GM18508 (cell line): ENCODE data around the gene TIAM2.
A peak's percentile ranks its signal among the peaks of the same experiment; 100 is the strongest.

Source experiments
- ATAC-seq: cut with Tn5 transposase; IDR thresholded peaks from one replicate; pipeline ENCODE4 v1.9.1; 2021; ENCODE audit warnings: moderate number of reproducible peaks; ENCODE audit not compliant: insufficient read depth, unreplicated experiment

TIAM2 gene

DNA sequence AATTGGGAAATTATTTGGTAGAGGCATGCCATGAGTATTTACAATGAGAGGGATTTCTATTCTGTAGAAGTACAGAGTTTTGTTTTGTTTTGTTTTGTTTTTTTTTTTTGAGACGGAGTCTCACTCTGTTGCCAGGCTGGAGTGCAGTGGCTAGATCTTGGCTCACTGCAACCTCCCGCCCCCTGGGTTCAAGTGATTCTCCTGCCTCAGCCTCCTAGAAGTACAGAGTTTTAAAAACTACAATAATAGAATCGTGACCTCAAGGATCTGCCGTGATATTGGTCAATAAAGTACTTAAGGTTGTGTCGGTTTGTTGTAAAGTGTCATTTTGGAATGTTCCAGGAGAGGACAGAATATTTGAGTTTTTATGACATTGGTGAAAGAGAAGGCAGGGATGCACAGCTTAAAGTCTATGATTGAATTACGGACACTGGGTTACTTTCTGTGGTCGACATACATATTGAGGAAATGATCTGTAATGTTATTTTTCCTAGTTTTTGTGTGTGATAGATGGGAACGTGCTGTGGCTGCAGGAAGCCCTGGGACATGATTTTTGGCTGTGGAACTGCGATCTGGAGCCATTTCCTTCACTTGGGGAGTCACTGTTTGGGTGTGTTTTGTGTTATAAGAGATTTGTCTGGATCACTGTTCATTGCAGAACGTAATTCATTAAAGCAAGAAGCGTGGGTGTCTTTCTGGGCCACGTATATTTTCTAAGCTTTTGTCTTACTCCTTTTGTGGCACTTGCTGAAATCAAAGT lies 59.6 kb downstream of the TIAM2 start:
- ATAC-seq, result no peak

GRCh38 chr6:155055729-155056128 lies 60.6 kb downstream of the TIAM2 start:
- no peak for ATAC-seq

- no peak for ATAC-seq
Observed at GRCh38 chr6:155056756-155057155, 61.6 kb downstream of the TIAM2 start.

DNA sequence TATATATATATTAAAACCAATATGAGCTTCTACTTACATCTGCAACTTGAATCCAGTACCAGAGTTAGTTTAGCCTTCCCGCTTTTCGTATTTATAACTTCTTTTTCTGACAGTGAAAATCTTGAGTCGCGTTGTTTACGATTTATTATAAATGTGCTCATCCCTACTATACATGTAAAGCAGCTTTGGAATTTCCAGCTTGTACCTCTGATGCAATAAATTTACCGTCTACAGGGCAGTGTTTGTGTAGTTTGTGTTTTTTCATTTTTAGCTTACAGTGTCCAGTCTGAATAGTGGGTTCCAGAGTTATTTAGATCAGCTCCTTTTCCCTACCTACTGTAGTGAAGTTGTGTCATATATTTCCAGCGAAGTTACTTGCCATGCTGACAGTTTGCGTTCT lies 66.3 kb downstream of the TIAM2 start:
- no peak for ATAC-seq

DNA sequence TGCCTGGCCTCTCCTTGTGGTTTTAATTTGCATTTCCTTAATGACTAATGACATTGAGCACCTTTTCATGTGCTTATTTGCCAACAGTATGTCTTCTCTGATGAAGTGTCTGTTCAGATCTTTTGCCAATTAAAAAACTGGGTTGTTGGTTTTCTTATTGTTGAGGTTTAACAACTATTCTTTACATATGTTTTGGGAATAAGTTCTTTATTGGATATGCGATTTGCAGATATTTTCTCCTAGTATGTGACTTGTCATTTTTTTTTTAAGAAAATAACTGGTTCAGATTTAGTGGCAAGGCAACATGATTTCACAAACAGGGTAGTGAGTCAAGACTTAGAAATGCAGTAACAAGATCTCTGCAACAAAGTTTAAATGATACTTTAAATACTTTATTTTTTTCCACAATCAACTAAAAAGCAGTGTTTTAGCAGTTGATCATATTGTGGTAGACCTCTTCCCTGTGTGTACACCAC lies 67.8 kb downstream of the TIAM2 start:
- ATAC-seq, result no peak

- no peak for ATAC-seq
Observed at GRCh38 chr6:155064303-155064702, 69.2 kb downstream of the TIAM2 start.

DNA sequence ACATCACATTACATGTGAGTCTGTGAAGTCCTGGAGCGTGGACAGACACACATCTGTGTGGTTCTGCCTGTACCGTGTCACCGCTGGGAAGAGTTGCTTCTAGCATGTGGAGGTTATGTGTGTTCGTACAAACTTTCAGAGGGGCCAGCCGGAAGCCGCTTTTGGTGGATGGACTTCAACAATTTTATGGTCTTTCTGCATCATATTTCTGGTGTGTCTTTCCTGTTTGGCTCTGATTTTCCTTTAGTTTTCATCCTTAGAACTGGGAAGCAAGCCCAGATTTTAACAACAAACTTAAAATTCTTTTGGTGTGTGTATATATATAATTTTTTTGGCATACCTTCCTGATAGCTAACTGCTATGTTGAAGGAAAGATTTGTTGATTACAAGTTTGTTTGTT lies 71.2 kb downstream of the TIAM2 start:
- no peak for ATAC-seq

DNA sequence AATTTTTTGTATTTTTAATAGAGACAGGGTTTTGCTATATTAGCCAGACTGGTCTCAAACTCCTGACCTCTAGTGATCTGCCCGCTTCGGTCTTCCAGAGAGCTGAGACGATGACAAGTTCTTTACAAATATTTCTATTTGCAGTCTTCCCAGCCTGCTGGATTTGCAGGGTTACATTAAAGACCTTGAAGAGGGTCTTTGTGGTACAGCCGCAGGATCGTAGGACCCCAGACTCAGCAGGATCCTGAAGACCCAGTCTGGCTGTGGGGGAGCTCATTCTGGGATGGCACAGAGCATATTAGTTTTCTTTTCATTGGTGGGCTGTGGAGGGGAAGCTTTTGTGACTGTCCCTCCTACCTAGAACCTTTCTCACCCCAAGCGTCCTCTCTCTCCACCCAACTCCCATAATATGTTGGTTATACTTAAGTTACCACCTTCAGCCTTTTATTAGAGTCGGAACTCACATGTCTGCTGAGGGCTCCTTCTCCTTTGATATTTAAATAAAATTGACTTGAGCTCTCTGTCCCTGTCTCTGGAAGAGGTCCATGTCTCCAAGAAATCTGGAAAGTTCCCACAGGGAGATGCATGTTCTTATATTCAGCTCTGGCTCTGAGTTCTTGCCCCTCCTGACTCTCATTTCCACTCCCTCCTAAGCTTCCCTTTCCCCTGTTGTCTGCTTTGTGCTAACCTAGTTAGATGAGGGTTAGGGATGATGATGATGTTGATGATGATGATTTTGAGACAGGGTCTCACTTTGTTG lies 72.0 kb downstream of the TIAM2 start:
- ATAC-seq, result no peak

GRCh38 chr6:155067956-155068615 lies 73.0 kb downstream of the TIAM2 start:
- ATAC-seq, result no peak

- ATAC-seq, result no peak
Observed at GRCh38 chr6:155069543-155069942, 74.4 kb downstream of the TIAM2 start.

GRCh38 chr6:155075930-155076695 lies 81.0 kb downstream of the TIAM2 start:
- ATAC-seq, result no peak

- ATAC-seq, result no peak
Observed at GRCh38 chr6:155077331-155077730, 82.2 kb downstream of the TIAM2 start.

DNA sequence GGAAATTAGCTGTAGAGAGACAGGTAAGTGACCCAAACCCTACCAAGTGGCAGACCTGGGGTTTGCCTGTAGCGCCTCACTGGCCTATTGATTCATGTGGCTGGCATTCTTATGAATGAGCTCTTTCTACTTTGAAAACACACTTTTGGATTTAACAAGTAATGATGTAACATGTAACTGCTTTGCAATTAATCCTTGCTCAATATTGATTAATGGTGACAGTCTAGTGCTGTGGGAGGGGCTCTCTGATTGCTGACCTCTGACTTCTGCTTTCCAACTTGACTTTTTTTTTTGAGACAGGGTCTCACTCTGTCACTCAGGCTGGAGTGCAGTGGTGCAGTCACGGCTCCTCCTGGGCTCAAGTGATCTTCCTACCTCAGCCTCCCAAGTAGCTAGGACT lies 82.7 kb downstream of the TIAM2 start:
- ATAC-seq, result no peak

DNA sequence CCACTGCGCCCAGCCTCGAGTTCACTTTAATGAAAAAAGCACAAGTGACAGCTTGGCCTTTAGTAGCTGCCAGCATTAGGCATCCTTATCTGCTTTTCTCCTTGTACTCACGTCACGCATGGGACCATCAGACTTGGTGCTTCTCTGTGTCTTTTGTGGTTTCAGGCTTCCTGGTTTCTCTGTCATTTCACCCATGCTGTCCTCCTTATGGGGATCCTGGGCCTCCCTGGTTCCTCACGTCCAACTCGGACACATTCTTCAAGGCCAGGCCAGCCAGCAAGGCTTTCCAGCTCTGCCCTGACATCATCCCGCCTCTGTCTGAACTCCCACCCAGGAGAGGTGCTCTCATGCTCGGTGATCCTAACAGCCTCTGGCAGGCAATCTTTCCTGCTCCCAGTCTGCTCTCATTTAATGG lies 83.2 kb downstream of the TIAM2 start:
- no peak for ATAC-seq

DNA sequence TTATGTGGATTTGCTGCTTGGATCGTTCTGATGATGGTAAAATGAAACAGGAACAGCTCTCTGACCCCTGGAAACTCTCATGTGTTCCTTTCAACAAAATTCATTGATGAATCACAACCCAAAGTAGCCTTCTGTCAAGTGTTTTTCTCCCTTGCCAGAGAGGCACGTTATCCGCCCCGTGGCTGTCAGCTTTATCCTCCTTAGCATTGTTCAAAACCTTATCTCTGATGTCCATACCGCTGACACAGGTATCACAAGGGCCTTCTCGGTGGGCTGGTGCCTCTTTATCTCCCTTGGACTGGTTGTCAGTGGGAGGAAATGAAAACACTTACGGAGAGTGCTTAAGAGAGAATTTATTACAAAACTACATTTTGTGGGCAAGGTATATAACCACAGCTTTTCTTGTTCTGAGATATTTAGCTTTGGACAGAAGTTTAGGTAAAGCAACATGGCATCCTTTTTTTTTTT lies 84.9 kb downstream of the TIAM2 start:
- ATAC-seq, result peak; percentile 56

- ATAC-seq, result no peak
Observed at GRCh38 chr6:155080881-155081845, 86.0 kb downstream of the TIAM2 start.

- no peak for ATAC-seq
Observed at GRCh38 chr6:155084431-155085123, 89.5 kb downstream of the TIAM2 start.

DNA sequence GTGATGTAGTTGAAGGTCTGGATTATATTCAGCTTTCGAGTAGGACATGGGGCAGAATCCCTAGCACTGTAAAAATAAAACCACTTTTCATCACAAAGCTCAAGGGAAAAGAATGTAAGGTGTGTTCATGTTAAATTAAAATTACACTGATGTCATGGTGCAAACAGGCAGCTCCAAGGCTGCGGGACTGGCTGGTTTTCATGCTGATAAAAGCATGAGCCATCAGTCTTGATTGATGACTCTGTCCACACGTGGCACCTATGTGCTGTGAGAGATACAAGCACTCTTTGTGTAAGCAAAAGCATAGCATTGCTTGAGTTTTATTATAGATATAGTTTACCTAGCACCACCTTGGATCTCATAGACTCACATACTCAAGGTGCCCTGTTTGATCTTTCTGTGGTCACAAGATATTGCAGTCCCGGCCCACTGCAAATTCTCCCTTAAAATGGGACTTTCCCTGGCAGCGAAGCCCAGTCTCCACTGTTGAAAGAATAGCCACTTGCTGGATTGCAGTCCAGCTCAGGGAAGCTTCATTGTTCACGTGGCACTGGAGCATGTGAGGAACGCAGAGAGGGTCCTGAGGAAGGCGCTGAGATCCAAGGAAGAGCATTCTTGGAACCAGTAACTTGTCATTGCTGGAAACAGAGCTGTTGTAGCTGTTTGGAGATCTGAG lies 90.6 kb downstream of the TIAM2 start:
- ATAC-seq, result no peak
